Measurements from ENCODE around the gene LRRC25.

LRRC25 gene

GRCh38 chr19:18345296-18345695 lies 52.1 kb downstream of the LRRC25 start:
- no peak for DNase-seq (ENCODE audit: low read depth)

- no peak for DNase-seq (ENCODE audit: low read depth)
Measured at GRCh38 chr19:18344582-18344950, 52.9 kb downstream of the LRRC25 start.

DNA sequence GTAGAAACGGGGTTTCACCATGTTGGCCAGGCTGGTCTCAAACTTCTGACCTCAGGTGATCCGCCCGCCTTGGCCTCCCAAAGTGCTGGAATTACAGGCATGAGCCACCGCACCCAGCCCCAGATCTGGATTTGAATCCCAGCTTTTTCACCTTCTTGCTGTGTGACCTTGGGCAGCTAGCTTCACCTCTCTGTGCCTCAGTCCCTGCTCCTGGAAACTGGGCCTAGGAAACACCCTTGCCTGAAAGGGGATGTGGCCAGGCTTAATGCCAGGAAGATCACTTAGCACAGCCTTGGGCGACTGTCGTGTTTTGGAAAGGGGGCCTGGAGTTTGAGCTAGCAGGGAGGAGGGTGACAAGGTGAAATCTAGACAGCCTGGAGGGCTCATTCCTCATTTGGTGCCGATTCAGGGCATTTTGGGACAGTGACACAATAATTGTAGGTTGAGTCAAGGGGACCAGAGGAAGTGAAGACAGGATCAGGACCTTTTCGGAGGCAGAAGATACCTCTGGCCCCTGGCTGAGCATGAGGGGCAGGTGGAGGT lies 55.3 kb downstream of the LRRC25 start:
- no peak for DNase-seq (ENCODE audit: low read depth)
